HEK293 (cell line): Measurements from ENCODE around the gene FAM171A2.
"Not testable (repeated sequence)": the region's sequence is repeated elsewhere in the genome, so short reads cannot be mapped to it uniquely, and the experiment has no call there.

ENCODE experiments used
- CTCF ChIA-PET: fragments of 350-600 bp; formaldehyde crosslinking; extraction: SDS; loops from one replicate; lab custom pipeline; 2021; ENCODE audit warnings: antibody characterized with exemption; lab: Yijun Ruan, JAX
- POLR2A ChIA-PET: fragments of 300-600 bp; formaldehyde crosslinking; extraction: SDS; loops from one replicate; lab custom pipeline; 2020; ENCODE audit warnings: antibody characterized with exemption, inconsistent platforms; lab: Yijun Ruan, JAX
- H3K27ac ChIP-seq: fragments of 200-500 bp; sonication (Bioruptor generic); 2 replicates; pipeline ENCODE4 v1.5.1; 2014; ENCODE audit warnings: low read depth, low read length, control low read depth, inconsistent platforms; ENCODE audit errors: extremely low read depth
- H3K36me3 ChIP-seq, 2 experiments: fragments of 200-500 bp in 1 of 2; sonication (Bioruptor generic) in 1 of 2; 1 replicate in 1 of 2; 2 replicates in 1 of 2; pipeline ENCODE4 v1.5.1; 2014 to 2017; ENCODE audit warnings: inconsistent platforms in 2 of 2, low read length in 2 of 2; ENCODE audit not compliant: control insufficient read depth in 2 of 2, insufficient read depth in 1 of 2
- H3K4me1 ChIP-seq: fragments of 200-500 bp; sonication (Bioruptor generic); 2 replicates; pipeline ENCODE4 v1.5.1; 2014; ENCODE audit warnings: mild to moderate bottlenecking, low read length, inconsistent platforms; ENCODE audit not compliant: control insufficient read depth, insufficient read depth
- H3K4me3 ChIP-seq: 2 replicates; pipeline ENCODE4 v1.5.1; 2011; ENCODE audit warnings: low read depth, mild to moderate bottlenecking, control low read depth, low read length, moderate library complexity
- H3K9me3 ChIP-seq: fragments of 200-500 bp; sonication (Bioruptor generic); 2 replicates; pipeline ENCODE4 v1.5.1; 2014; ENCODE audit warnings: low read depth, low read length, inconsistent platforms; ENCODE audit not compliant: control insufficient read depth, insufficient read depth
- GLIS1 ChIP-seq: fragments of 450-650 bp; formaldehyde crosslinking; IDR thresholded peaks from 2 replicates; pipeline ENCODE4 v1.5.1; 2016; ENCODE audit warnings: missing biosample characterization, missing genetic modification characterization
- HOXA7 ChIP-seq: sonication (generic); formaldehyde crosslinking; IDR thresholded peaks from 2 replicates; pipeline ENCODE4 v1.8.1; 2022; ENCODE audit warnings: missing genetic modification reagents, borderline replicate concordance
- IKZF3 ChIP-seq: fragments of 450-650 bp; IDR thresholded peaks from 2 replicates; pipeline ENCODE4 v1.5.0; 2018; ENCODE audit warnings: missing biosample characterization, mild to moderate bottlenecking, missing genetic modification characterization, moderate library complexity
- KLF16 ChIP-seq: fragments of 450-650 bp; formaldehyde crosslinking; IDR thresholded peaks from 2 replicates; pipeline ENCODE4 v1.5.1; 2017; ENCODE audit warnings: missing biosample characterization, missing genetic modification characterization
- KLF7 ChIP-seq: fragments of 450-650 bp; formaldehyde crosslinking; IDR thresholded peaks from 2 replicates; pipeline ENCODE4 v1.5.1; 2016; ENCODE audit warnings: missing biosample characterization, missing genetic modification characterization, borderline replicate concordance
- KLF9 ChIP-seq: fragments of 450-650 bp; formaldehyde crosslinking; IDR thresholded peaks from 2 replicates; pipeline ENCODE4 v1.5.1; 2016; ENCODE audit warnings: missing biosample characterization, missing genetic modification characterization, low read depth
- MZF1 ChIP-seq: fragments of 450-650 bp; formaldehyde crosslinking; IDR thresholded peaks from 2 replicates; pipeline ENCODE4 v1.5.1; 2017; ENCODE audit warnings: missing biosample characterization, missing genetic modification characterization, borderline replicate concordance
- SP2 ChIP-seq: fragments of 450-650 bp; formaldehyde crosslinking; IDR thresholded peaks from 2 replicates; pipeline ENCODE4 v1.5.1; 2016; ENCODE audit warnings: missing biosample characterization, missing genetic modification characterization
- SP3 ChIP-seq: fragments of 450-650 bp; formaldehyde crosslinking; IDR thresholded peaks from 2 replicates; pipeline ENCODE4 v1.5.1; 2016; ENCODE audit warnings: missing biosample characterization, missing genetic modification characterization
- ZBTB17 ChIP-seq: fragments of 450-650 bp; formaldehyde crosslinking; IDR thresholded peaks from 2 replicates; pipeline ENCODE4 v1.5.1; 2016; ENCODE audit warnings: missing biosample characterization, missing genetic modification characterization
- ZBTB48 ChIP-seq: fragments of 450-650 bp; formaldehyde crosslinking; IDR thresholded peaks from 2 replicates; pipeline ENCODE4 v1.5.1; 2016; ENCODE audit warnings: missing biosample characterization, missing genetic modification characterization
- ZBTB8A ChIP-seq: fragments of 450-650 bp; formaldehyde crosslinking; IDR thresholded peaks from 2 replicates; pipeline ENCODE4 v1.5.1; 2016; ENCODE audit warnings: missing biosample characterization, missing genetic modification characterization
- ZFP69B ChIP-seq: fragments of 450-650 bp; formaldehyde crosslinking; IDR thresholded peaks from 2 replicates; pipeline ENCODE4 v1.5.1; 2016; ENCODE audit warnings: missing biosample characterization, missing genetic modification characterization
- ZIC2 ChIP-seq: fragments of 450-650 bp; formaldehyde crosslinking; IDR thresholded peaks from 2 replicates; pipeline ENCODE4 v1.5.1; 2016; ENCODE audit warnings: missing biosample characterization, missing genetic modification characterization
- ZNF133 ChIP-seq: fragments of 450-650 bp; formaldehyde crosslinking; IDR thresholded peaks from 2 replicates; pipeline ENCODE4 v1.5.1; 2016; ENCODE audit warnings: missing biosample characterization, missing genetic modification characterization
- ZNF175 ChIP-seq: fragments of 450-650 bp; formaldehyde crosslinking; IDR thresholded peaks from 2 replicates; pipeline ENCODE4 v1.5.1; 2016; ENCODE audit warnings: missing biosample characterization, missing genetic modification characterization
- ZNF24 ChIP-seq: fragments of 450-650 bp; formaldehyde crosslinking; IDR thresholded peaks from 2 replicates; pipeline ENCODE4 v1.5.1; 2016; ENCODE audit warnings: missing biosample characterization, missing genetic modification characterization
- ZNF335 ChIP-seq: fragments of 450-650 bp; formaldehyde crosslinking; conservative IDR thresholded peaks from 2 replicates; pipeline ENCODE4 v1.5.1; 2016; ENCODE audit warnings: missing biosample characterization, missing genetic modification characterization
- ZNF350 ChIP-seq: fragments of 450-650 bp; formaldehyde crosslinking; IDR thresholded peaks from 2 replicates; pipeline ENCODE4 v1.5.0; 2017; ENCODE audit warnings: missing biosample characterization, mild to moderate bottlenecking, missing genetic modification characterization
- ZNF521 ChIP-seq: fragments of 450-650 bp; formaldehyde crosslinking; IDR thresholded peaks from 2 replicates; pipeline ENCODE4 v1.5.1; 2017; ENCODE audit warnings: missing biosample characterization, mild to moderate bottlenecking, missing genetic modification characterization
- ZNF596 ChIP-seq: fragments of 450-650 bp; IDR thresholded peaks from 2 replicates; pipeline ENCODE4 v1.5.0; 2018; ENCODE audit warnings: missing biosample characterization, mild to moderate bottlenecking, missing genetic modification characterization, moderate library complexity
- ZNF600 ChIP-seq: fragments of 450-650 bp; formaldehyde crosslinking; IDR thresholded peaks from 2 replicates; pipeline ENCODE4 v1.5.1; 2016; ENCODE audit warnings: missing biosample characterization, missing genetic modification characterization
- ZNF692 ChIP-seq: fragments of 450-650 bp; formaldehyde crosslinking; IDR thresholded peaks from 2 replicates; pipeline ENCODE4 v1.5.1; 2016; ENCODE audit warnings: missing biosample characterization, missing genetic modification characterization
- ZNF76 ChIP-seq: fragments of 450-650 bp; formaldehyde crosslinking; IDR thresholded peaks from 2 replicates; pipeline ENCODE4; 2016; ENCODE audit warnings: low read depth, missing biosample characterization, missing genetic modification characterization, borderline replicate concordance
- ZNF792 ChIP-seq: fragments of 450-650 bp; formaldehyde crosslinking; IDR thresholded peaks from 2 replicates; pipeline ENCODE4 v1.5.1; 2016; ENCODE audit warnings: missing biosample characterization, missing genetic modification characterization
- ZSCAN5A ChIP-seq: fragments of 450-650 bp; formaldehyde crosslinking; IDR thresholded peaks from 2 replicates; pipeline ENCODE4 v1.5.1; 2016; ENCODE audit warnings: missing biosample characterization, missing genetic modification characterization

The FAM171A2 gene

GRCh38 chr17:44344939-44345453, 18.7 kb downstream of the FAM171A2 start, which contains the start of gene GRN (continued):
- TF ChIP-seq ZNF76 (tag by site-specific recombination) (peak; percentile 43; the same call in 1 of the 2 replicates), ZBTB8A (tag by site-specific recombination) (peak; percentile 38; the same call in 1 of the 2 replicates), SP2 (tag by site-specific recombination) (peak; percentile 87), KLF16 (peak; percentile 74; the same call in 1 of the 2 replicates), KLF7 (tag by site-specific recombination) (peak; percentile 66; the same call in 1 of the 2 replicates)

GRCh38 chr17:44343510-44344209, 20.0 kb downstream of the FAM171A2 start:
- Histone ChIP-seq H3K27ac (no peak overlapping the region), H3K9me3 (no peaks in the 10 kb centered on the region), H3K36me3 (peaks cover 0 to 4% of the 10 kb centered on the region in 2 experiments; a peak in 1 of 3 replicates), H3K4me3 (no peak overlapping the region), H3K4me1 (no peaks in the 10 kb centered on the region)
- POLR2A ChIA-PET, result interaction anchor here (1.0 to 2.5 kb wide), 5 partner anchors 18 to 159 kb away, joined by 4 to 23 read pairs (median 5); partner anchors contain the start of genes FAM171A2, GPATCH8 and TMUB2
- CTCF ChIA-PET, result interaction anchor here (3.1 to 3.3 kb wide), 2 partner anchors 13 to 132 kb away, joined by 13 to 27 read pairs; no protein-coding TSS in a partner anchor
- TF ChIP-seq ZIC2 (no peak), HOXA7 (CRISPR knock-in tag) (no peak), ZNF792 (no peak), ZNF133 (tag by site-specific recombination) (no peak), ZNF596 (tag by site-specific recombination) (no peak), SP3 (tag by site-specific recombination) (no peak), IKZF3 (tag by site-specific recombination) (no peak), ZNF350 (tag by site-specific recombination) (no peak), ZNF521 (tag by site-specific recombination) (no peak), KLF9 (tag by site-specific recombination) (no peak), ZNF175 (tag by site-specific recombination) (no peak)

- ChIA-PET POLR2A (interaction anchor here (0.5 kb wide), 1 partner anchor 9 kb away, joined by 7 read pairs; no protein-coding TSS in a partner anchor), CTCF (interaction anchor here (0.6 to 2.5 kb wide), 5 partner anchors 9 to 137 kb away, joined by 3 to 22 read pairs (median 3); no protein-coding TSS in a partner anchor)
- not testable (repeated sequence) for H3K4me1 ChIP-seq, H3K4me3 ChIP-seq, H3K27ac ChIP-seq, H3K9me3 ChIP-seq, H3K36me3 ChIP-seq
These were observed 23.1 kb downstream of the FAM171A2 start for GRCh38 chr17:44340553-44340952.

GRCh38 chr17:44338702-44339101, 25.0 kb downstream of the FAM171A2 start:
- ChIA-PET POLR2A (interaction anchor here (1.1 kb wide), 1 partner anchor 12 kb away, joined by 3 read pairs; no protein-coding TSS in a partner anchor), CTCF (interaction anchor here (0.7 to 1.4 kb wide), 3 partner anchors 12 to 299 kb away, joined by 3 to 8 read pairs (median 3); no protein-coding TSS in a partner anchor)
- TF ChIP-seq SP3 (tag by site-specific recombination) (0 out of 2 replicates have a peak, but pooled peaks have one; percentile 18), ZNF335 (tag by site-specific recombination) (peak; percentile 97), ZBTB17 (tag by site-specific recombination) (0 out of 2 replicates have a peak, but pooled peaks have one; percentile 42), ZNF692 (tag by site-specific recombination) (peak; percentile 97), GLIS1 (tag by site-specific recombination) (0 out of 2 replicates have a peak, but pooled peaks have one; percentile 5), ZSCAN5A (tag by site-specific recombination) (no peak), ZFP69B (peak; percentile 89), ZNF24 (tag by site-specific recombination) (0 out of 2 replicates have a peak, but pooled peaks have one; percentile 35), ZIC2 (peak; percentile 45; the same call in 1 of the 2 replicates), ZNF600 (0 out of 2 replicates have a peak, but pooled peaks have one; percentile 11), ZBTB48 (0 out of 2 replicates have a peak, but pooled peaks have one; percentile 47), MZF1 (tag by site-specific recombination) (no peak)

More at GRCh38 chr17:44338702-44339101, 25.0 kb downstream of the FAM171A2 start:
- no peak overlapping the region for H3K27ac ChIP-seq
- no peak overlapping the region for H3K4me3 ChIP-seq
- no peaks in the 10 kb centered on the region for H3K9me3 ChIP-seq
- H3K36me3 ChIP-seq, result no peaks in the 10 kb centered on the region
- H3K4me1 ChIP-seq, result no peaks in the 10 kb centered on the region
